Caco-2 (cell line): Measurements from ENCODE around the gene FAT1. TPM values are rescaled to one million over a fixed set of nuclear protein-coding genes. Genes with fewer than 3 reads are reported as not detected.

Experiments used
- BruUV-seq: library from RNA; stranded (reverse); fragments of 400-500 nt; replicated peaks from 2 replicates; lab custom pipeline; 2021; lab: Mats Ljungman, UMichigan
- CTCF ChIA-PET: fragments of 300-600 bp; sonication (Branson Sonifier 250); formaldehyde crosslinking; loops from one replicate; lab custom pipeline; 2022; ENCODE audit warnings: antibody characterized with exemption; lab: Charles Lee
- POLR2A ChIA-PET: fragments of 300-600 bp; sonication (Branson Sonifier 250); formaldehyde crosslinking; loops from one replicate; lab custom pipeline; 2022; ENCODE audit warnings: antibody characterized with exemption; lab: Charles Lee
- DNase-seq, 2 experiments: peaks; one replicate each; pipeline versions ENCODE4 v3.0.0 to v3.0.0-alpha.2; 2020 to 2022
- H3K27me3 ChIP-seq: replicated peaks from 2 replicates; pipeline ENCODE4 v1.6.0; 2011; ENCODE audit warnings: low read length; ENCODE audit not compliant: control insufficient read depth, insufficient read depth
- H3K36me3 ChIP-seq: 2 replicates; pipeline ENCODE4 v1.5.1; 2011; ENCODE audit warnings: low read length; ENCODE audit not compliant: control insufficient read depth, insufficient read depth
- H3K4me1 ChIP-seq: fragments of 250-450 bp; sonication (Bioruptor Pico); 2 replicates; pipeline ENCODE4 v1.5.1; 2020; ENCODE audit warnings: mild to moderate bottlenecking
- H3K4me3 ChIP-seq: 2 replicates; pipeline ENCODE4 v1.5.1; 2011; ENCODE audit warnings: low read depth, mild to moderate bottlenecking, control low read depth, low read length
- H3K9me3 ChIP-seq: fragments of 250-450 bp; sonication (Bioruptor Pico); 2 replicates; pipeline ENCODE4 v1.5.1; 2020; ENCODE audit warnings: mild to moderate bottlenecking, moderate library complexity
- H3K27ac Mint-ChIP-seq: one replicate; pipeline ENCODE4 v1.8.0; 2022; ENCODE audit warnings: mixed read lengths; ENCODE audit not compliant: unreplicated experiment
- H3K27me3 Mint-ChIP-seq: one replicate; pipeline ENCODE4 v1.8.0; 2022; ENCODE audit warnings: mixed read lengths; ENCODE audit not compliant: insufficient read depth, unreplicated experiment
- H3K36me3 Mint-ChIP-seq: one replicate; pipeline ENCODE4 v1.8.0; 2022; ENCODE audit warnings: mild to moderate bottlenecking, mixed read lengths; ENCODE audit not compliant: insufficient read depth, unreplicated experiment
- H3K4me1 Mint-ChIP-seq: one replicate; pipeline ENCODE4 v1.8.0; 2022; ENCODE audit warnings: low read depth, mixed read lengths; ENCODE audit not compliant: unreplicated experiment
- H3K4me3 Mint-ChIP-seq: one replicate; pipeline ENCODE4 v1.8.0; 2022; ENCODE audit warnings: mild to moderate bottlenecking, moderate library complexity, mixed read lengths; ENCODE audit not compliant: unreplicated experiment
- H3K9me3 Mint-ChIP-seq: one replicate; pipeline ENCODE4 v1.8.0; 2022; ENCODE audit warnings: mixed read lengths; ENCODE audit not compliant: unreplicated experiment
- intact Hi-C: fragments of 100-400 bp; cut with micrococcal nuclease; formaldehyde crosslinking; loops from one replicate; pipeline ENCODE4 v1.10.0; 2022; ENCODE audit not compliant: unreplicated experiment
- total RNA-seq: library from RNA; stranded (reverse); gene quantifications from 2 replicates; pipeline ENCODE4 v1.2.3, GENCODE V29; 2022
- TF ChIP-seq, protein P1 (sequence below), 2 experiments: fragments of 200-600 bp in 1 of 2; IDR thresholded peaks; 1 replicate in 1 of 2; 2 replicates in 1 of 2; pipeline versions ENCODE4 v1.5.1 to v1.8.0; 2011 to 2022; ENCODE audit warnings: antibody characterized with exemption in 1 of 2, control low read depth in 1 of 2, inconsistent platforms in 1 of 2, low read depth in 1 of 2, low read length in 1 of 2, mild to moderate bottlenecking in 1 of 2, moderate library complexity in 1 of 2; ENCODE audit not compliant: insufficient read depth in 1 of 2, severe bottlenecking in 1 of 2, unreplicated experiment in 1 of 2

FAT1 gene
- total RNA-seq, 1 experiment from 2014 or later, result 135 TPM

DNA sequence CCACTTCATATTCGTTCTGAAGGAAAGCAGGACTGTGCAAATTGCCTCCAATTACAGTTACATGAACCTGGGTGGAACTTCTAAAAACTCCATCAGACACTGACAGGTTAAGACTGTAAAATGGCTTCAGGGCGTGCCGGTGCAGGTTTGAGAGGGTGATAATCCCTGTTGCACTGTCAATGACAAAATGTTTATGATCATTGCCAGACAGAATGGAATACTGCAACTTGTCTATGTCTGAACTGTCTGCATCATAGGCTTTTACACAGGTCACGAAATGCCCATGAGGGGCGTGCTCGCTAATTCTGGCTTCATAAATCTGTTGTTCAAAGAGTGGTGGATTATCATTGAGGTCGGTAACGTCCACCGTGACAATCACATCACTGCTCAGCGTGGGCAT, 104.6 kb downstream of the FAT1 start:
- peaks cover 3% of the 10 kb centered on the region for H3K36me3 ChIP-seq
- no peaks in the 10 kb centered on the region for H3K27me3 ChIP-seq
- peaks cover 22% of the 10 kb centered on the region for H3K4me1 Mint-ChIP-seq
- H3K4me3 ChIP-seq, result no peak overlapping the region
- intact Hi-C loops, result no loop called here
- peaks cover 33% of the 10 kb centered on the region for H3K4me1 ChIP-seq
- H3K9me3 ChIP-seq, result no peaks in the 10 kb centered on the region
- H3K27me3 Mint-ChIP-seq, result no peaks in the 10 kb centered on the region
- no peak overlapping the region for H3K27ac Mint-ChIP-seq
- ChIA-PET CTCF (no interaction called here), POLR2A (no interaction called here)
- BruUV-seq, result no TSS peak
- H3K9me3 Mint-ChIP-seq, result no peaks in the 10 kb centered on the region
- no peak overlapping the region for H3K4me3 Mint-ChIP-seq
- TF ChIP-seq, protein P1, sequence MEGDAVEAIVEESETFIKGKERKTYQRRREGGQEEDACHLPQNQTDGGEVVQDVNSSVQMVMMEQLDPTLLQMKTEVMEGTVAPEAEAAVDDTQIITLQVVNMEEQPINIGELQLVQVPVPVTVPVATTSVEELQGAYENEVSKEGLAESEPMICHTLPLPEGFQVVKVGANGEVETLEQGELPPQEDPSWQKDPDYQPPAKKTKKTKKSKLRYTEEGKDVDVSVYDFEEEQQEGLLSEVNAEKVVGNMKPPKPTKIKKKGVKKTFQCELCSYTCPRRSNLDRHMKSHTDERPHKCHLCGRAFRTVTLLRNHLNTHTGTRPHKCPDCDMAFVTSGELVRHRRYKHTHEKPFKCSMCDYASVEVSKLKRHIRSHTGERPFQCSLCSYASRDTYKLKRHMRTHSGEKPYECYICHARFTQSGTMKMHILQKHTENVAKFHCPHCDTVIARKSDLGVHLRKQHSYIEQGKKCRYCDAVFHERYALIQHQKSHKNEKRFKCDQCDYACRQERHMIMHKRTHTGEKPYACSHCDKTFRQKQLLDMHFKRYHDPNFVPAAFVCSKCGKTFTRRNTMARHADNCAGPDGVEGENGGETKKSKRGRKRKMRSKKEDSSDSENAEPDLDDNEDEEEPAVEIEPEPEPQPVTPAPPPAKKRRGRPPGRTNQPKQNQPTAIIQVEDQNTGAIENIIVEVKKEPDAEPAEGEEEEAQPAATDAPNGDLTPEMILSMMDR (IDR thresholded peaks at IDR 0.05; ENCODE audit: insufficient read depth in 1 of 2, low read depth in 1 of 2, low read length in 1 of 2, severe bottlenecking in 1 of 2, unreplicated experiment in 1 of 2), result no peak
- peaks cover 55% of the 10 kb centered on the region for H3K36me3 Mint-ChIP-seq
- no peak for DNase-seq

DNA sequence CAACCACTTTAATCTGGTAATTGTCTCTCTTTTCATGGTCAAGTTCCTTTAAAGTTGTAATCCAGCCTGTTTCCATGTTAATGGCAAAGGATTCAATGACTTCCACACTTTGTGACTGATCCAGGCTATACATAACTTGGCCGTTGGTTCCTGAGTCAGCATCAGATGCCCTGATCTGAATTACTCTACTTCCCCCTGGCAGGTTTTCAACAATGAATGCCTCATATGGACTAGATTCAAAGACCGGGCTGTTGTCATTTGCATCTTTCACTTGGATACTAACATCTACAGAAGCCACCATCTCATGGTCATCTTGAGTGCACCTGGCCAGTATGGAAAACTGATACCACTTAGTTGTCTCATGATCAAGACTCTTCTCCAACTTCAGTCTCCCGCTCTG, 105.7 kb downstream of the FAT1 start:
- CTCF ChIA-PET, result no interaction called here
- TF ChIP-seq, protein P1 (IDR thresholded peaks at IDR 0.05; ENCODE audit: insufficient read depth in 1 of 2, low read depth in 1 of 2, low read length in 1 of 2, severe bottlenecking in 1 of 2, unreplicated experiment in 1 of 2), result no peak

DNA sequence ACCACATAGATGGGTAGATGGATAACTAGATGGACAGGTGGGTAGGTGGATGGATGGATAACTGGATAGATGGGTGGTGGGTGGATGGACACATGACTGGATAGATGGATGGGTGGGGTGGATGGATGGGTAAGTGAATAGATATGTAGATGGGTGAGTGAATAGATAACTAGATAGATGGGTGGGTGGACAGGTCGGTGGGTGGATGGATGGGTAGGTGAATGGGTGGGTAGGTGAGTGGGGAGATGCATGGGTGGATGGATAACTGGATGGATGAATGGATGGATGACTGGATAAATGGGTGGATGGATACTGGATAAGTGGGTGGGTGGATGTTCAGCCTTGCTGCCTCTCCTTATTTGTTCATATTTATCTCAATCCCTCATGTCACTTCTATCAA, 116.2 kb downstream of the FAT1 start:
- Mint-ChIP-seq H3K27me3 (no peaks in the 10 kb centered on the region), H3K36me3 (peaks cover 82% of the 10 kb centered on the region), H3K9me3 (no peaks in the 10 kb centered on the region), H3K4me3 (no peak overlapping the region), H3K4me1 (peaks cover 7% of the 10 kb centered on the region), H3K27ac (no peak overlapping the region)
- no peaks in the 10 kb centered on the region; the same call in 1 of the 2 replicates for H3K9me3 ChIP-seq
- H3K36me3 ChIP-seq, result no peaks in the 10 kb centered on the region; the same call in none of the 2 replicates
- no peak for DNase-seq
- CTCF ChIA-PET, result no interaction called here
- no TSS peak for BruUV-seq
- no peaks in the 10 kb centered on the region for H3K4me1 ChIP-seq
- TF ChIP-seq, protein P1 (IDR thresholded peaks at IDR 0.05; ENCODE audit: insufficient read depth in 1 of 2, low read depth in 1 of 2, low read length in 1 of 2, severe bottlenecking in 1 of 2, unreplicated experiment in 1 of 2), result no peak
- no peaks in the 10 kb centered on the region for H3K27me3 ChIP-seq
- H3K4me3 ChIP-seq, result no peak overlapping the region
- POLR2A ChIA-PET, result no interaction called here
- intact Hi-C loops, result no loop called here

More for the DNA sequence above, 105.7 kb downstream of the FAT1 start:
- Mint-ChIP-seq H3K9me3 (no peaks in the 10 kb centered on the region), H3K27ac (no peak overlapping the region), H3K27me3 (no peaks in the 10 kb centered on the region), H3K4me3 (no peak overlapping the region), H3K36me3 (peaks cover 63% of the 10 kb centered on the region), H3K4me1 (peaks cover 12% of the 10 kb centered on the region)
- intact Hi-C loops, result no loop called here
- Histone ChIP-seq H3K9me3 (no peaks in the 10 kb centered on the region), H3K27me3 (no peaks in the 10 kb centered on the region), H3K36me3 (peaks cover 3% of the 10 kb centered on the region; the same call in 1 of the 2 replicates), H3K4me1 (peaks cover 21% of the 10 kb centered on the region), H3K4me3 (no peak overlapping the region)
- no peak for DNase-seq
- POLR2A ChIA-PET, result no interaction called here
- BruUV-seq, result no TSS peak
